K562 (cell line): ENCODE measurements around the gene RACK1. TPM values are rescaled to one million over a fixed set of nuclear protein-coding genes. Genes with fewer than 3 reads are reported as not detected.
A peak's percentile ranks its signal among the peaks of the same experiment; 100 is the strongest.

ENCODE experiments used
- AFF1 ChIP-seq, 2 experiments: fragments of 450-650 bp; IDR thresholded peaks; 2 replicates each; pipeline ENCODE4 v1.6.1; 2018; ENCODE audit warnings: mild to moderate bottlenecking in 2 of 2, low read depth in 1 of 2; ENCODE audit not compliant: partially characterized antibody in 2 of 2
- BHLHE40 ChIP-seq: IDR thresholded peaks from 2 replicates; pipeline ENCODE4 v1.6.1; 2011; ENCODE audit warnings: low read length, improper control_type of control experiment
- CHD1 ChIP-seq: fragments of 200-600 bp; sonication (generic); IDR thresholded peaks from one replicate; pipeline ENCODE4 v1.6.1; 2012; ENCODE audit warnings: mild to moderate bottlenecking, moderate library complexity, low read length, inconsistent platforms
- CTCF ChIP-seq, 3 experiments: IDR thresholded peaks in 2 of 3; conservative IDR thresholded peaks in 1 of 3; 2 replicates each; pipeline ENCODE4 v1.5.1; 2011 to 2012; ENCODE audit warnings: low read length in 3 of 3, mild to moderate bottlenecking in 3 of 3, control low read depth in 2 of 3, improper control_type of control experiment in 1 of 3, inconsistent platforms in 1 of 3, low read depth in 1 of 3, mixed read lengths in 1 of 3, moderate library complexity in 1 of 3; ENCODE audit not compliant: insufficient read depth in 2 of 3
- DACH1 ChIP-seq: fragments of 450-650 bp; IDR thresholded peaks from 2 replicates; pipeline ENCODE4 v1.6.1; 2018; ENCODE audit not compliant: partially characterized antibody
- ERF ChIP-seq: fragments of 450-650 bp; formaldehyde crosslinking; IDR thresholded peaks from 2 replicates; pipeline ENCODE4 v1.4.0; 2020; ENCODE audit warnings: mild to moderate bottlenecking, mixed read lengths
- GTF2F1 ChIP-seq: IDR thresholded peaks from 2 replicates; pipeline ENCODE4 v1.6.1; 2011; ENCODE audit warnings: low read depth, low read length, improper control_type of control experiment
- HMBOX1 ChIP-seq: sonication (generic); IDR thresholded peaks from 2 replicates; pipeline ENCODE4 v1.6.1; 2016
- MEF2D ChIP-seq: conservative IDR thresholded peaks from 2 replicates; pipeline ENCODE4 v1.6.1; 2016; ENCODE audit warnings: low read depth, missing genetic modification characterization, missing compliant biosample characterization
- MXD1 ChIP-seq: fragments of 250-450 bp; sonication (Bioruptor Pico); IDR thresholded peaks from 2 replicates; pipeline ENCODE4 v1.8.0; 2021; ENCODE audit warnings: borderline replicate concordance, mild to moderate bottlenecking, moderate library complexity; ENCODE audit not compliant: poor library complexity, severe bottlenecking
- PCBP1 ChIP-seq: fragments of 200-400 bp; formaldehyde crosslinking; IDR thresholded peaks from 2 replicates; pipeline ENCODE4 v1.6.1; 2018; ENCODE audit warnings: mild to moderate bottlenecking, low read depth, low read length; ENCODE audit not compliant: poor library complexity, severe bottlenecking
- POLR2A ChIP-seq: fragments of 450-650 bp; conservative IDR thresholded peaks from 2 replicates; pipeline ENCODE4 v1.6.1; 2016
- POLR2B ChIP-seq: fragments of 450-650 bp; IDR thresholded peaks from 2 replicates; pipeline ENCODE4 v1.6.1; 2018; ENCODE audit warnings: low read depth; ENCODE audit not compliant: partially characterized antibody
- PTTG1 ChIP-seq: fragments of 450-650 bp; IDR thresholded peaks from 2 replicates; pipeline ENCODE4 v1.6.1; 2016; ENCODE audit warnings: low read depth, mild to moderate bottlenecking, missing genetic modification characterization, missing compliant biosample characterization
- RBM17 ChIP-seq: fragments of 200-400 bp; formaldehyde crosslinking; IDR thresholded peaks from 2 replicates; pipeline ENCODE4 v1.6.1; 2017; ENCODE audit warnings: low read depth, mild to moderate bottlenecking, low read length, borderline replicate concordance
- ZBTB1 ChIP-seq: sonication (generic); formaldehyde crosslinking; IDR thresholded peaks from 2 replicates; pipeline ENCODE4 v1.8.1; 2023; ENCODE audit warnings: missing genetic modification reagents, low read depth, mild to moderate bottlenecking, borderline replicate concordance
- ZNF449 ChIP-seq: fragments of 250-450 bp; sonication (Bioruptor Pico); IDR thresholded peaks from 2 replicates; pipeline ENCODE4 v1.8.0; 2022; ENCODE audit warnings: moderate library complexity, mild to moderate bottlenecking, inconsistent platforms
- polyA plus RNA-seq, 8 experiments: library from polyadenylated mRNA; depleted of rRNA in 4 of 8; stranded (reverse) in 5 of 8; unstranded in 3 of 8; fragments of >200 nt; fragmentation: Nextera tagmentation in 2 of 8; fragmentation: Illumina TruSeq in 1 of 8; extraction: Ambion mirVana in 2 of 8; extraction: Trizol in 1 of 8; gene quantifications; 2 replicates each; pipeline versions ENCODE4 v1.2.1 to v1.2.3, GENCODE V29; 2011 to 2014; ENCODE audit warnings: inconsistent platforms in 1 of 8, missing spikeins in 1 of 8
- total RNA-seq, 7 experiments: library from RNA; depleted of rRNA in 6 of 7; stranded (reverse); fragments of >200 nt in 6 of 7; fragmentation: Illumina TruSeq in 2 of 7; extraction: Trizol in 2 of 7; gene quantifications; 2 replicates each; pipeline versions ENCODE4 v1.2.1 to v1.2.3, GENCODE V29; 2011 to 2021; ENCODE audit warnings: low replicate concordance in 1 of 7

Gene RACK1
- total and polyA plus RNA-seq, 9 of the 15 experiments (the other 6 are each of a cell fraction or from before 2014, with no cell fraction given): 2,303 to 5,311 (median 3,833) TPM

GRCh38 chr5:181215997-181216989 is 27.4 kb downstream of the RACK1 start (continued):
- TF ChIP-seq CTCF (IDR thresholded peaks at IDR 0.05 in 2 of 3, conservative IDR thresholded peaks at IDR 0.05 in 1 of 3; ENCODE audit: insufficient read depth in 2 of 3, low read depth in 1 of 3, low read length in 3 of 3) (peak in 1 of 3 experiments; percentile 5; a peak in 1 of 6 replicates), ZBTB1 (CRISPR knock-in tag) (no peak), PCBP1 (no peak), HMBOX1 (peak; percentile 80), BHLHE40 (0 out of 2 replicates have a peak, but pooled peaks have one; percentile 36), RBM17 (no peak), MEF2D (tag) (peak; percentile 49; the same call in 1 of the 2 replicates), ERF (CRISPR knock-in tag) (no peak), POLR2B (no peak), PTTG1 (tag) (no peak), GTF2F1 (no peak), DACH1 (no peak), POLR2A (peak; percentile 58; the same call in 1 of the 2 replicates), CHD1 (peak; percentile 44), MXD1 (CRISPR knock-in tag) (no peak), ZNF449 (CRISPR knock-in tag) (no peak), AFF1 (IDR thresholded peaks at IDR 0.05; ENCODE audit: low read depth in 1 of 2, partially characterized antibody in 2 of 2) (peak in 1 of 2 experiments; percentile 32)
